HepG2 (cell line): Measurements from ENCODE around the gene CABLES1. TPM values are rescaled to one million over a fixed set of nuclear protein-coding genes. Genes with fewer than 3 reads are reported as not detected.

Experiments
- ATAC-seq: fragments of 200-7000 bp; cut with Tn5 transposase; 3 replicates; pipeline ENCODE4 v1.9.1; 2020; ENCODE audit warnings: mild to moderate bottlenecking, moderate library complexity
- BruUV-seq: library from RNA; stranded (reverse); fragments of 400-500 nt; replicated peaks from 2 replicates; lab custom pipeline; 2021; lab: Mats Ljungman, UMichigan
- CTCF ChIA-PET: fragments of 300-600 bp; formaldehyde crosslinking; extraction: SDS; loops from one replicate; lab custom pipeline; 2021; ENCODE audit warnings: low total read pairs, inconsistent platforms, low intra/inter-chr PET ratio; lab: Yijun Ruan, JAX
- POLR2A ChIA-PET: fragments of 350-600 bp; sonication (Branson Sonifier 250); formaldehyde crosslinking; loops from one replicate; lab custom pipeline; 2020; ENCODE audit warnings: antibody characterized with exemption, inconsistent platforms; lab: Yijun Ruan, JAX
- DNase-seq: peaks from one replicate; pipeline ENCODE4 v3.0.0-alpha.2; 2015; ENCODE audit warnings: low spot score
- FAIRE-seq: peaks from 3 replicates; lab custom pipeline; 2011; peaks lifted over from hg19 to GRCh38; lab: Jason Lieb, UNC
- H2AFZ ChIP-seq: one replicate; pipeline ENCODE4 v1.6.1; 2011; ENCODE audit warnings: low read length, inconsistent platforms
- H3K27ac ChIP-seq: fragments of 300-600 bp; 3 replicates; pipeline ENCODE4 v1.8.0; 2011; ENCODE audit warnings: mixed run types, mild to moderate bottlenecking, mixed read lengths, low read length, inconsistent platforms; ENCODE audit not compliant: insufficient read depth; ENCODE audit errors: extremely low read length
- H3K27me3 ChIP-seq, 2 experiments: fragments of 200-600 bp in 1 of 2; 2 replicates in 1 of 2; 3 replicates in 1 of 2; pipeline versions ENCODE4 v1.6.0 to v1.8.0; 2011; ENCODE audit warnings: low read length in 2 of 2, mild to moderate bottlenecking in 2 of 2, moderate library complexity in 2 of 2, inconsistent platforms in 1 of 2; ENCODE audit not compliant: insufficient read depth in 2 of 2, control insufficient read depth in 1 of 2
- H3K36me3 ChIP-seq, 2 experiments: fragments of 200-600 bp in 1 of 2; replicated peaks in 1 of 2; 2 replicates in 1 of 2; 3 replicates in 1 of 2; pipeline versions ENCODE4 v1.5.1 to v1.8.0; 2011; ENCODE audit warnings: low read length in 2 of 2, inconsistent platforms in 1 of 2; ENCODE audit not compliant: insufficient read depth in 2 of 2, control insufficient read depth in 1 of 2
- H3K4me1 ChIP-seq: 2 replicates; pipeline ENCODE4 v1.5.1; 2012; ENCODE audit warnings: low read length, inconsistent platforms; ENCODE audit not compliant: insufficient read depth
- H3K4me2 ChIP-seq: 2 replicates; pipeline ENCODE4 v1.6.0; 2011; ENCODE audit warnings: low read depth, low read length, inconsistent platforms
- H3K4me3 ChIP-seq, 3 experiments: fragments of 200-600 bp in 1 of 3; sonication (generic), shearing (Covaris generic) in 1 of 3; replicated peaks in 1 of 3; 2 replicates each; pipeline ENCODE4 v1.5.1; 2011 to 2016; ENCODE audit warnings: low read length in 3 of 3, inconsistent platforms in 2 of 3, low read depth in 2 of 3, mild to moderate bottlenecking in 2 of 3, control low read depth in 1 of 3, mixed read lengths in 1 of 3; ENCODE audit not compliant: insufficient read depth in 1 of 3
- H3K79me2 ChIP-seq: one replicate; pipeline ENCODE4 v1.6.1; 2011; ENCODE audit warnings: low read length, inconsistent platforms; ENCODE audit not compliant: insufficient read depth
- H3K9ac ChIP-seq: 2 replicates; pipeline ENCODE4 v1.6.0; 2011; ENCODE audit warnings: mild to moderate bottlenecking, low read depth, low read length, inconsistent platforms; ENCODE audit not compliant: insufficient read depth
- H3K9me3 ChIP-seq: 2 replicates; pipeline ENCODE4 v1.5.1; 2012; ENCODE audit warnings: mild to moderate bottlenecking, low read length
- H4K20me1 ChIP-seq: 2 replicates; pipeline ENCODE4 v1.6.0; 2011; ENCODE audit warnings: inconsistent platforms, mild to moderate bottlenecking, low read length, moderate library complexity; ENCODE audit not compliant: insufficient read depth
- ATF2 ChIP-seq: sonication (generic); formaldehyde crosslinking; IDR thresholded peaks from 2 replicates; pipeline ENCODE4 v1.4.0; 2020; ENCODE audit warnings: missing genetic modification reagents
- ATRX ChIP-seq: sonication (generic); formaldehyde crosslinking; IDR thresholded peaks from 2 replicates; pipeline ENCODE4 v1.4.0; 2020; ENCODE audit warnings: missing genetic modification reagents, borderline replicate concordance
- DDIT3 ChIP-seq: sonication (generic); formaldehyde crosslinking; IDR thresholded peaks from 2 replicates; pipeline ENCODE4 v1.4.0; 2020; ENCODE audit warnings: mild to moderate bottlenecking, missing genetic modification reagents
- FOXP4 ChIP-seq: sonication (generic); formaldehyde crosslinking; IDR thresholded peaks from 2 replicates; pipeline ENCODE4 v1.4.0; 2020; ENCODE audit warnings: missing genetic modification reagents
- HNF4G ChIP-seq, 2 experiments: sonication (generic) in 1 of 2; formaldehyde crosslinking in 1 of 2; IDR thresholded peaks; 2 replicates each; pipeline versions ENCODE4 v1.4.0 to v1.6.1; 2011 to 2020; ENCODE audit warnings: borderline replicate concordance in 2 of 2, low read depth in 2 of 2, mild to moderate bottlenecking in 2 of 2, low read length in 1 of 2, missing genetic modification reagents in 1 of 2, moderate library complexity in 1 of 2
- JDP2 ChIP-seq: sonication (generic); formaldehyde crosslinking; IDR thresholded peaks from 2 replicates; pipeline ENCODE4 v1.8.1; 2022; ENCODE audit warnings: missing genetic modification reagents, borderline replicate concordance
- MED8 ChIP-seq: sonication (generic); formaldehyde crosslinking; IDR thresholded peaks from 2 replicates; pipeline ENCODE4 v1.8.1; 2023; ENCODE audit warnings: mild to moderate bottlenecking, missing genetic modification reagents; ENCODE audit not compliant: insufficient replicate concordance
- MZF1 ChIP-seq: sonication (generic); formaldehyde crosslinking; IDR thresholded peaks from 2 replicates; pipeline ENCODE4 v1.8.1; 2023; ENCODE audit warnings: mild to moderate bottlenecking, missing genetic modification reagents, borderline replicate concordance
- NCOA1 ChIP-seq: sonication (generic); formaldehyde crosslinking; IDR thresholded peaks from 2 replicates; pipeline ENCODE4 v1.9.0; 2021; ENCODE audit warnings: missing genetic modification reagents
- NR2F2 ChIP-seq: IDR thresholded peaks from 2 replicates; pipeline ENCODE4 v1.6.1; 2012; ENCODE audit warnings: low read depth, inconsistent platforms, borderline replicate concordance
- TERF1 ChIP-seq: sonication (generic); formaldehyde crosslinking; IDR thresholded peaks from 2 replicates; pipeline ENCODE4 v1.8.0; 2022; ENCODE audit warnings: mild to moderate bottlenecking, missing genetic modification reagents, moderate library complexity
- TFAP4 ChIP-seq: sonication (generic); IDR thresholded peaks from 2 replicates; pipeline ENCODE4 v1.6.1; 2016; ENCODE audit warnings: low read depth, borderline replicate concordance
- ZBTB1 ChIP-seq: sonication (generic); formaldehyde crosslinking; IDR thresholded peaks from 2 replicates; pipeline ENCODE4 v1.4.0; 2020; ENCODE audit warnings: missing genetic modification reagents, borderline replicate concordance
- ZNF562 ChIP-seq: sonication (generic); formaldehyde crosslinking; IDR thresholded peaks from 2 replicates; pipeline ENCODE4 v1.8.0; 2022; ENCODE audit warnings: missing genetic modification reagents, borderline replicate concordance
- ZNF773 ChIP-seq: sonication (generic); formaldehyde crosslinking; IDR thresholded peaks from 2 replicates; pipeline ENCODE4 v1.4.0; 2020; ENCODE audit warnings: missing genetic modification reagents, borderline replicate concordance
- ZNF839 ChIP-seq: sonication (generic); formaldehyde crosslinking; IDR thresholded peaks from 2 replicates; pipeline ENCODE4 v1.4.0; 2020; ENCODE audit warnings: missing genetic modification reagents, mild to moderate bottlenecking, borderline replicate concordance
- WGBS: methylation state at CpG from one replicate; pipeline ENCODE4 v1.1.6; 2017; ENCODE audit warnings: low lambda C conversion rate; 5-methylcytosine and 5-hydroxymethylcytosine counted together
- in situ Hi-C: cut with HindIII; loops from 2 replicates; pipeline ENCODE4 v1.10.0; 2017; ENCODE audit warnings: low pct_unique_long_range_greater_than_20kb; ENCODE audit not compliant: extremely low pct_ligation_motif_present
- intact Hi-C: fragments of 100-400 bp; cut with micrococcal nuclease; formaldehyde crosslinking; loops from one replicate; pipeline ENCODE4 v1.10.0; 2022; ENCODE audit not compliant: unreplicated experiment
- polyA plus RNA-seq, 8 experiments: library from polyadenylated mRNA; depleted of rRNA in 3 of 8; stranded (reverse) in 7 of 8; unstranded in 1 of 8; fragments of >200 nt; fragmentation: Illumina TruSeq in 4 of 8; extraction: Trizol in 4 of 8; gene quantifications; 2 replicates each; pipeline versions ENCODE4 v1.2.1 to v1.2.3, GENCODE V29; 2011 to 2016; ENCODE audit warnings: low read depth in 4 of 8, missing spikeins in 1 of 8, mixed read lengths in 1 of 8; ENCODE audit not compliant: insufficient read depth in 1 of 8
- total RNA-seq, 5 experiments: library from RNA; depleted of rRNA; stranded (reverse); fragments of >200 nt; fragmentation: Illumina TruSeq; extraction: Trizol; gene quantifications; 2 replicates each; pipeline ENCODE4 v1.2.3, GENCODE V29; 2016; ENCODE audit warnings: low read depth in 1 of 5

Gene CABLES1
- total and polyA plus RNA-seq, 2 of the 13 experiments (the other 11 are each of a cell fraction or from before 2014, with no cell fraction given), result 14.7 to 25.8 TPM

GRCh38 chr18:23243816-23244215 is 108.5 kb downstream of the CABLES1 start (continued):
- no peak for TF ChIP-seq ZNF562 (CRISPR knock-in tag)
- TF ChIP-seq ATRX (CRISPR knock-in tag), result no peak
- TF ChIP-seq ZNF773 (CRISPR knock-in tag), result no peak
- TF ChIP-seq DDIT3 (CRISPR knock-in tag), result no peak
- TF ChIP-seq HNF4G (IDR thresholded peaks at IDR 0.05; ENCODE audit: borderline replicate concordance, low read depth, low read length), result no peak
- no peak for TF ChIP-seq HNF4G (CRISPR knock-in tag; IDR thresholded peaks at IDR 0.05; ENCODE audit: borderline replicate concordance, low read depth)

GRCh38 chr18:23244401-23244800 is 109.1 kb downstream of the CABLES1 start:
- Histone ChIP-seq H3K79me2 (no peaks in the 10 kb centered on the region), H3K9ac (no peak overlapping the region), H3K27ac (no peak overlapping the region), H3K9me3 (no peaks in the 10 kb centered on the region), H3K36me3 (peaks cover 5 to 45% of the 10 kb centered on the region in 2 experiments), H3K4me1 (peaks cover 14% of the 10 kb centered on the region), H3K4me2 (no peak overlapping the region), H2AFZ (no peak overlapping the region), H3K27me3 (no peaks in the 10 kb centered on the region), H4K20me1 (no peaks in the 10 kb centered on the region), H3K4me3 (no peak overlapping the region)
- ATAC-seq (no peak), FAIRE-seq (no peak), DNase-seq (no peak)
- WGBS, result 95% methylated on average over 12 of the region's 12 CpGs
- POLR2A ChIA-PET, result no interaction called here
- no TSS peak for BruUV-seq
- intact Hi-C loops, result loop anchor here (5.0 kb wide), 1 partner anchor 133 kb away; no protein-coding TSS in a partner anchor
- in situ Hi-C loops, result no loop called here
- CTCF ChIA-PET, result no interaction called here
- TF ChIP-seq FOXP4 (CRISPR knock-in tag) (no peak), NR2F2 (no peak), ATF2 (CRISPR knock-in tag) (no peak), TERF1 (CRISPR knock-in tag) (no peak), JDP2 (no peak), TFAP4 (no peak), ZNF839 (no peak), ZBTB1 (CRISPR knock-in tag) (no peak), NCOA1 (CRISPR knock-in tag) (no peak), MZF1 (CRISPR knock-in tag) (no peak), MED8 (CRISPR knock-in tag) (no peak)
